Spleen (tissue), 11 donors: ENCODE measurements around the gene LEKR1. TPM values are rescaled to one million over a fixed set of nuclear protein-coding genes. Genes with fewer than 3 reads are reported as not detected.

Experiments used
- DNase-seq: peaks from one replicate; pipeline ENCODE4 v3.0.0-alpha.2; 2020
- H3K27ac ChIP-seq, 8 donors: fragments of 200-600 bp; sonication (generic) in 7 of 8; 1 replicate in 4 of 8; 2 replicates in 4 of 8; pipeline versions ENCODE4 v1.5.0 to v1.8.0; 2016 to 2021; ENCODE audit warnings: inconsistent platforms in 4 of 8, mild to moderate bottlenecking in 4 of 8, moderate library complexity in 1 of 8
- H3K27me3 ChIP-seq, 7 donors: fragments of 200-600 bp; sonication (generic) in 6 of 7; replicated peaks in 1 of 7; 1 replicate in 4 of 7; 2 replicates in 3 of 7; pipeline versions ENCODE4 v1.5.0 to v1.8.0; 2016 to 2021; ENCODE audit warnings: inconsistent platforms in 3 of 7, mild to moderate bottlenecking in 1 of 7
- H3K36me3 ChIP-seq, 6 donors: fragments of 200-600 bp; sonication (generic) in 5 of 6; 1 replicate in 4 of 6; 2 replicates in 2 of 6; pipeline versions ENCODE4 v1.5.0 to v1.8.0; 2016 to 2021; ENCODE audit warnings: inconsistent platforms in 2 of 6
- H3K4me1 ChIP-seq, 6 donors: fragments of 200-600 bp; sonication (generic) in 5 of 6; 1 replicate in 3 of 6; 2 replicates in 3 of 6; pipeline versions ENCODE4 v1.5.0 to v1.8.0; 2016 to 2021; ENCODE audit warnings: inconsistent platforms in 3 of 6
- H3K4me3 ChIP-seq, 8 donors: fragments of 200-600 bp; sonication (generic) in 7 of 8; 1 replicate in 4 of 8; 2 replicates in 4 of 8; pipeline versions ENCODE4 v1.5.0 to v1.8.0; 2016 to 2021; ENCODE audit warnings: inconsistent platforms in 4 of 8, mild to moderate bottlenecking in 4 of 8, moderate library complexity in 2 of 8
- H3K9me3 ChIP-seq, 8 donors: fragments of 200-600 bp; sonication (generic) in 7 of 8; 1 replicate in 4 of 8; 2 replicates in 4 of 8; pipeline versions ENCODE4 v1.5.0 to v1.8.0; 2016 to 2021; ENCODE audit warnings: inconsistent platforms in 4 of 8
- POLR2A ChIP-seq, 3 donors: fragments of 450-650 bp; IDR thresholded peaks; one replicate each; pipeline ENCODE4 v1.5.1; 2017; ENCODE audit warnings: antibody characterized with exemption in 3 of 3, mild to moderate bottlenecking in 1 of 3
- POLR2AphosphoS5 ChIP-seq, 3 donors: sonication (generic); formaldehyde crosslinking; IDR thresholded peaks; one replicate each; pipeline ENCODE4 v1.5.1; 2017; ENCODE audit warnings: antibody characterized with exemption in 3 of 3
- WGBS, 5 donors: extraction: QIAGEN DNeasy Blood & Tissue Kit in 3 of 5; methylation state at CpG; one replicate each; pipeline versions ENCODE4 v1.1.5 to v1.1.7; 2013 to 2018; 5-methylcytosine and 5-hydroxymethylcytosine counted together
- intact Hi-C: fragments of 100-400 bp; cut with DNase I; formaldehyde crosslinking; loops from one replicate; pipeline ENCODE4 v1.15.0; 2023; ENCODE audit warnings: low total_unique reads
- polyA plus RNA-seq, 3 donors: library from polyadenylated mRNA; stranded (reverse); fragments of 200-250 nt; gene quantifications; one replicate each; pipeline ENCODE4 v1.2.1, GENCODE V29; 2013
- total RNA-seq, 7 donors: library from RNA; depleted of rRNA in 3 of 7; stranded (reverse); fragments of >200 nt in 3 of 7; fragmentation: NEBNext Ultra II Directional in 4 of 7; extraction: Animal tissue kit (Norgen Biotek cat#: 25700) in 4 of 7; gene quantifications; one replicate each; pipeline versions ENCODE4 v1.1.0 to v1.2.1, GENCODE V29; 2016 to 2021
- TF ChIP-seq, protein P1 (sequence below), 11 experiments: fragments of 200-600 bp in 7 of 11; fragments of 450-650 bp in 4 of 11; sonication (generic) in 4 of 11; IDR thresholded peaks in 8 of 11; conservative IDR thresholded peaks in 3 of 11; 1 replicate in 7 of 11; 2 replicates in 4 of 11; pipeline versions ENCODE4 v1.4.0 to v1.8.0; 2016 to 2021; ENCODE audit warnings: antibody characterized with exemption in 11 of 11, inconsistent platforms in 4 of 11, mild to moderate bottlenecking in 1 of 11
- donor health status: healthy with polysubstance abuse.
- donor health status: DM: no; HTN: no; CAD: no; lungs with moderate emphysema.
- donor health status: DM: no; HTN: no; CAD: no.
- donor health status: Bipolar disorder and iron deficiency.
- donor health status: healthy.
- donor health status: DM: no; HTN: no; CAD: no.
- donor health status: DM: yes; HTN: yes; CAD: no.

The LEKR1 gene
- total and polyA plus RNA-seq, 10 donors: 0.48 to 7.5 (median 2.5) TPM

DNA sequence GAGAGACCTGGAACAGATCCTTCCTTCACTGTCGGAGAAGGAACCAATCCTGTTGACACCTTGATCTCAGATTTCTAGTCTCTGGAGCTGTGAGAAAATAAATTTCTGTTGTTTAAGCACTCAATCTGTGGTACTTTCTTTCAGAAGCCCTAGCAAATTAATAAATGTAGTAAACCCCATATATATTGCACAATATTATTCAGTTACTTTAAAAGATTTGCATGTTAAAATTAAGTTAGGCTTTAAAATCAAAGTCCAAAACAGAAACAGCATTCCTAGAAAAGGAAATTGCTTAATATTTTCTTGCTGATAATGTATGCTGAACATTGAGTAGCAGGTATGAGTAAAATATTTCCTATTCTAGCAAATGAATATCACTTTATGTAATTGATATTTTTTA lies 113.2 kb downstream of the LEKR1 start:
- TF ChIP-seq, protein P1, sequence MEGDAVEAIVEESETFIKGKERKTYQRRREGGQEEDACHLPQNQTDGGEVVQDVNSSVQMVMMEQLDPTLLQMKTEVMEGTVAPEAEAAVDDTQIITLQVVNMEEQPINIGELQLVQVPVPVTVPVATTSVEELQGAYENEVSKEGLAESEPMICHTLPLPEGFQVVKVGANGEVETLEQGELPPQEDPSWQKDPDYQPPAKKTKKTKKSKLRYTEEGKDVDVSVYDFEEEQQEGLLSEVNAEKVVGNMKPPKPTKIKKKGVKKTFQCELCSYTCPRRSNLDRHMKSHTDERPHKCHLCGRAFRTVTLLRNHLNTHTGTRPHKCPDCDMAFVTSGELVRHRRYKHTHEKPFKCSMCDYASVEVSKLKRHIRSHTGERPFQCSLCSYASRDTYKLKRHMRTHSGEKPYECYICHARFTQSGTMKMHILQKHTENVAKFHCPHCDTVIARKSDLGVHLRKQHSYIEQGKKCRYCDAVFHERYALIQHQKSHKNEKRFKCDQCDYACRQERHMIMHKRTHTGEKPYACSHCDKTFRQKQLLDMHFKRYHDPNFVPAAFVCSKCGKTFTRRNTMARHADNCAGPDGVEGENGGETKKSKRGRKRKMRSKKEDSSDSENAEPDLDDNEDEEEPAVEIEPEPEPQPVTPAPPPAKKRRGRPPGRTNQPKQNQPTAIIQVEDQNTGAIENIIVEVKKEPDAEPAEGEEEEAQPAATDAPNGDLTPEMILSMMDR (IDR thresholded peaks at IDR 0.05 in 8 of 11, conservative IDR thresholded peaks at IDR 0.05 in 3 of 11): no peak
- TF ChIP-seq POLR2A (IDR thresholded peaks at IDR 0.05) (no peak), POLR2AphosphoS5 (IDR thresholded peaks at IDR 0.05) (no peak)
- intact Hi-C loops: no loop called here
- no peaks in the 10 kb centered on the region for H3K36me3 ChIP-seq
- H3K27me3 ChIP-seq: no peaks in the 10 kb centered on the region
- H3K9me3 ChIP-seq: no peaks in the 10 kb centered on the region
- H3K4me3 ChIP-seq: no peak overlapping the region
- DNase-seq: no peak
- 83 to 100% (median 91%) methylated on average over 1 of the region's 1 CpG for WGBS, 5 donors
- H3K4me1 ChIP-seq: no peaks in the 10 kb centered on the region
- H3K27ac ChIP-seq: no peak overlapping the region

DNA sequence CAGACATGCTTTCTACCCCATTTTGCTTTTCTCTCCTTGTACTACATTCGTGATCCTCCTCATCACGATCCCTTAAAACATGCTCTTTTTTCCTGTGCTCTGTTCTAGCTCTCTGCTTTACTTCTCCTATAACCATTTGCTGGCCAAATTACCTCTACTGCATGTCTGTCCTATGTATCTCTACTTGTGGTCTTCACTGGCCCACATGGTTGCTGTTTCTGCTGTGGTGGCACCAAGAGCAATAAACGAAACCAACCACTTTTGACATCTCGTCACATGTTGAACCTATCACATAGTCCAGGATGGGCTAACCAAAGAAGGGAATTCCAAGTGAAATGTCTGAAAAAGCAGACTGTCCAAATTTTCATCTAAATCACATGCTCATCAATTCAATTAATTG lies 115.2 kb downstream of the LEKR1 start:
- intact Hi-C loops: no loop called here
- Histone ChIP-seq H3K9me3 (no peaks in the 10 kb centered on the region), H3K36me3 (no peaks in the 10 kb centered on the region), H3K27me3 (no peaks in the 10 kb centered on the region), H3K4me3 (no peak overlapping the region), H3K27ac (no peak overlapping the region), H3K4me1 (no peaks in the 10 kb centered on the region)
- DNase-seq: no peak
- no peak for TF ChIP-seq POLR2A (IDR thresholded peaks at IDR 0.05)
- TF ChIP-seq, protein P1 (IDR thresholded peaks at IDR 0.05 in 8 of 11, conservative IDR thresholded peaks at IDR 0.05 in 3 of 11): no peak
- TF ChIP-seq POLR2AphosphoS5 (IDR thresholded peaks at IDR 0.05): no peak
- WGBS, 5 donors: 85 to 94% (median 87%) methylated on average over 4 of the region's 4 CpGs

DNA sequence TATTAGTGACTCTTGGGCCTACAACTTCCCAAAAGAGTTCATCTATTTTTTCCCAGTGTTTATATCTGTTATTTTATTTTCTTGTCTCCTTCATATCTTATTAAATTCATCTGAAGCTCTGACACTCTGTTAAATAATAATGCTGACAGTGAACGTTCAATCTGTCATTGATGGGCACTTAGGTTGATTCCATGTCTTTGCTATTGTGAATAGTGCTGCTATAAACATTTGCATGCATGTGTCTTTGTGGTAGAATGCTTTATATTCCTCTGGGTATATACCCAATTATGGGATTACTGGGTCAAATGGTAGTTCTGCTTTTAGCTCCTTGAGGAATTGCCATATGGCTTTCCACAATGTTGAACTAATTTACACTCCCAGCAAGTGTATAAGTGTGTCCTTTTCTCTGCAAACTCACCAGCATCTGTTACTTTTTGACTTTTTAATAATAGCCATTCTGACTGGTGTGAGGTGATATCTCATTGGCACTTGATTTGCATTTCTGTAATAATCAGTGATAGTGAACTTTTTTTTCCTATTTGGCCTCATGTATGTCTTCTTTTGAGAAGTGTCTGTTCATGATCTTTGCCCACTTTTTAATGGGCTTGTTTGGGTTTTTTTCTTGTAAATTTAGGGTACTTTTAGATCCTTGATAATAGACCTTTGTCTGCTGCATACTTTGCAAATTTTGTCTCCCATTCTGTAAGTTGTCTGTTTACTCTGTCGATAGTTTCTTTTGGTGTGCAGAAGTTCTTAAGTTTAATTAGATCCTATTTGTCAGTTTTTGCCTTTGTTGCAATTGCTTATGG lies 122.5 kb downstream of the LEKR1 start:
- H3K4me1 ChIP-seq: no peaks in the 10 kb centered on the region
- TF ChIP-seq POLR2A (IDR thresholded peaks at IDR 0.05) (no peak), POLR2AphosphoS5 (IDR thresholded peaks at IDR 0.05) (no peak)
- TF ChIP-seq, protein P1 (IDR thresholded peaks at IDR 0.05 in 8 of 11, conservative IDR thresholded peaks at IDR 0.05 in 3 of 11): no peak
- intact Hi-C loops: no loop called here
- no peak for DNase-seq
- no peak overlapping the region for H3K27ac ChIP-seq
- no peak overlapping the region for H3K4me3 ChIP-seq
- 75 to 87% (median 84%) methylated on average over 2 of the region's 2 CpGs for WGBS, 5 donors
- no peaks in the 10 kb centered on the region for H3K27me3 ChIP-seq
- no peaks in the 10 kb centered on the region for H3K36me3 ChIP-seq
- no peaks in the 10 kb centered on the region for H3K9me3 ChIP-seq

DNA sequence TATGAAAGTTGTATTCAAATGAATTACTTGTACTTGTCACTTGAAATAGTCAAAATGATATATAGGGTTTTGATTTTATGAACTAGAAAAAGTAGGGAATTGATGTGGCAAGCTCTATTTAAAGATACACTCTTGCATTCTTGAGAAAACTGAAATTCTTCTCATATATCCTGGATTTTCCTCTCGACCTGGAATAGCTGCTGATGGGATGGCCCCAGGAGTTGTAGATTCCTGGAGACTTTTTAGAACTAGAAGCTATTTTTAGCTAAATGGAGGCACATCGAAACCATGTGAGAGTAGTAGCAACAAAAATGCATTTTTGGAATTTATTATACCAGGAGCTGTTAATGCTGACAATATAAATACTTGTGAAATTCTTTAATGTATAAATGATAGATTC lies 125.9 kb downstream of the LEKR1 start:
- no peak for DNase-seq
- intact Hi-C loops: no loop called here
- 57 to 76% (median 69%) methylated on average over 2 of the region's 2 CpGs for WGBS, 5 donors

More for the DNA sequence above, 125.9 kb downstream of the LEKR1 start:
- Histone ChIP-seq H3K27me3 (no peaks in the 10 kb centered on the region), H3K27ac (no peak overlapping the region), H3K36me3 (no peaks in the 10 kb centered on the region), H3K9me3 (no peaks in the 10 kb centered on the region), H3K4me3 (no peak overlapping the region), H3K4me1 (no peaks in the 10 kb centered on the region)
- TF ChIP-seq, protein P1 (IDR thresholded peaks at IDR 0.05 in 8 of 11, conservative IDR thresholded peaks at IDR 0.05 in 3 of 11): no peak
- TF ChIP-seq POLR2A (IDR thresholded peaks at IDR 0.05): no peak
- TF ChIP-seq POLR2AphosphoS5 (IDR thresholded peaks at IDR 0.05): no peak
